Pancreas (tissue), 10 donors: Measurements from ENCODE around the gene HOMER2. TPM values are rescaled to one million over a fixed set of nuclear protein-coding genes. Genes with fewer than 3 reads are reported as not detected.

ENCODE experiments used
- ATAC-seq, 4 donors: fragments of 200-7000 bp; cut with Tn5 transposase; one replicate each; pipeline versions ENCODE4 v1.8.0 to v1.9.1; 2020; ENCODE audit warnings: mild to moderate bottlenecking in 4 of 4, moderate library complexity in 4 of 4
- DNase-seq, 6 donors: peaks; one replicate each; pipeline ENCODE4 v3.0.0-alpha.2; 2020
- FAIRE-seq: peaks from 2 replicates; lab custom pipeline; 2012; peaks lifted over from hg19 to GRCh38; lab: Jason Lieb, UNC
- H3K27ac ChIP-seq, 4 donors: fragments of 200-600 bp; sonication (generic); 1 replicate in 3 of 4; 2 replicates in 1 of 4; pipeline versions ENCODE4 v1.5.0 to v1.8.0; 2020
- H3K27me3 ChIP-seq, 4 donors: fragments of 200-600 bp; one replicate each; pipeline ENCODE4 v1.8.0; 2021
- H3K36me3 ChIP-seq, 3 donors: fragments of 200-600 bp; sonication (generic) in 1 of 3; one replicate each; pipeline versions ENCODE4 v1.5.0 to v1.8.0; 2020 to 2021
- H3K4me1 ChIP-seq, 3 donors: fragments of 200-600 bp; one replicate each; pipeline ENCODE4 v1.8.0; 2021
- H3K4me3 ChIP-seq, 4 donors: fragments of 200-600 bp; sonication (generic) in 2 of 4; one replicate each; pipeline versions ENCODE4 v1.5.0 to v1.8.0; 2020 to 2021
- H3K9me3 ChIP-seq, 4 donors: fragments of 200-600 bp; one replicate each; pipeline ENCODE4 v1.8.0; 2021
- CTCF ChIP-seq, 4 donors: fragments of 200-600 bp; sonication (generic) in 3 of 4; IDR thresholded peaks; one replicate each; pipeline versions ENCODE4 v1.5.0 to v1.8.0; 2021; ENCODE audit warnings: antibody characterized with exemption in 4 of 4
- WGBS, 2 donors: extraction: QIAGEN DNeasy Blood & Tissue Kit; methylation state at CpG; one replicate each; pipeline ENCODE4 v1.1.7; 2013; 5-methylcytosine and 5-hydroxymethylcytosine counted together
- intact Hi-C, 3 donors: fragments of 100-400 bp; cut with DNase I; formaldehyde crosslinking; loops; one replicate each; pipeline versions ENCODE4 v1.11.1 to v1.14.2; 2022
- polyA plus RNA-seq, 2 donors: library from polyadenylated mRNA; stranded (reverse); fragments of 200-250 nt; gene quantifications; one replicate each; pipeline ENCODE4 v1.2.3, GENCODE V29; 2013
- total RNA-seq, 6 donors: library from RNA; stranded (reverse); fragmentation: NEBNext Ultra II Directional in 4 of 6; extraction: Animal tissue kit (Norgen Biotek cat#: 25700) in 4 of 6; gene quantifications; one replicate each; pipeline versions ENCODE4 v1.2.1 to v1.2.4, GENCODE V29; 2021 to 2023
- donor health status: healthy with polysubstance abuse.
- donor health status: DM: no; HTN: no; CAD: no; lungs with moderate emphysema.
- donor health status: DM: no; HTN: no; CAD: no.
- donor health status: control.
- donor health status: control.
- donor health status: Bipolar disorder and iron deficiency.
- donor health status: DM: yes; HTN: yes; CAD: no.
- donor health status: DM: no; HTN: no; CAD: no.
- donor health status: DM: no; HTN: no; CAD: no.
- donor health status: DM: yes; HTN: yes; CAD: no.

The HOMER2 gene
- total and polyA plus RNA-seq, 8 donors, result 76.8 to 180 (median 139) TPM

GRCh38 chr15:82951472-82952157 lies 905 bp downstream of the HOMER2 start:
- Histone ChIP-seq H3K9me3 (no peaks in the 10 kb centered on the region), H3K27ac (peak overlapping the region; percentile 84 to 92 (median 89)), H3K4me3 (peak overlapping the region; percentile 65 to 95 (median 88)), H3K27me3 (no peaks in the 10 kb centered on the region), H3K36me3 (no peaks in the 10 kb centered on the region), H3K4me1 (peaks cover 4 to 26% (median 4%) of the 10 kb centered on the region in 3 donors)
- FAIRE-seq (no peak), ATAC-seq (peak in 3 of 4 donors; percentile 8 to 31 (median 30)), DNase-seq (no peak)
- intact Hi-C loops, result no loop called here
- WGBS, 2 donors, result 10 to 12% methylated on average over 13 of the region's 13 CpGs
- TF ChIP-seq CTCF (IDR thresholded peaks at IDR 0.05), result no peak

GRCh38 chr15:82950746-82951370 lies 1.7 kb downstream of the HOMER2 start:
- Histone ChIP-seq H3K36me3 (no peaks in the 10 kb centered on the region), H3K27ac (peak overlapping the region; percentile 84 to 92 (median 89)), H3K4me1 (peaks cover 4 to 26% (median 4%) of the 10 kb centered on the region in 3 donors), H3K9me3 (no peaks in the 10 kb centered on the region), H3K4me3 (peak overlapping the region; percentile 65 to 95 (median 88)), H3K27me3 (no peaks in the 10 kb centered on the region)
- 11 to 15% methylated on average over 6 of the region's 6 CpGs for WGBS, 2 donors
- intact Hi-C loops, result no loop called here
- DNase-seq (no peak), FAIRE-seq (no peak), ATAC-seq (peak in 2 of 4 donors; percentile 15 to 17)
- no peak for TF ChIP-seq CTCF (IDR thresholded peaks at IDR 0.05)

- DNase-seq (no peak), FAIRE-seq (no peak), ATAC-seq (no peak)
- Histone ChIP-seq H3K4me3 (peak overlapping the region in 3 of 4 donors; percentile 82 to 95 (median 93)), H3K4me1 (peaks cover 4 to 26% (median 4%) of the 10 kb centered on the region in 3 donors), H3K27me3 (no peaks in the 10 kb centered on the region), H3K36me3 (no peaks in the 10 kb centered on the region), H3K9me3 (no peaks in the 10 kb centered on the region), H3K27ac (peak overlapping the region in 3 of 4 donors; percentile 3 to 92 (median 91))
- TF ChIP-seq CTCF (IDR thresholded peaks at IDR 0.05), result no peak
- WGBS, 2 donors, result 15 to 16% methylated on average over 5 of the region's 5 CpGs
- intact Hi-C loops, result no loop called here
These were observed 2.2 kb downstream of the HOMER2 start for GRCh38 chr15:82950295-82950694.

- Histone ChIP-seq H3K4me1 (peaks cover 30 to 61% (median 38%) of the 10 kb centered on the region in 3 donors), H3K9me3 (no peaks in the 10 kb centered on the region), H3K27ac (no peak overlapping the region), H3K27me3 (no peaks in the 10 kb centered on the region), H3K36me3 (no peaks in the 10 kb centered on the region), H3K4me3 (no peak overlapping the region)
- 54 to 61% methylated on average over 8 of the region's 8 CpGs for WGBS, 2 donors
- ATAC-seq, result no peak
- no peak for TF ChIP-seq CTCF (IDR thresholded peaks at IDR 0.05)
- intact Hi-C loops, result no loop called here
- FAIRE-seq, result no peak
- DNase-seq, result no peak
These were observed 6.3 kb downstream of the HOMER2 start for GRCh38 chr15:82946155-82946701.
